Measurements from ENCODE around the gene CCDC32. TPM values are rescaled to one million over a fixed set of nuclear protein-coding genes. Genes with fewer than 3 reads are reported as not detected.

Gene CCDC32
- total RNA-seq, 1 experiment from 2014 or later: 22.2 TPM

GRCh38 chr15:40550341-40551037, 14.4 kb downstream of the CCDC32 start:
- H3K9me2 ChIP-seq (ENCODE audit: insufficient read depth): no peaks in the 10 kb centered on the region
- no peak overlapping the region for H2AFZ ChIP-seq
- no peak overlapping the region for H3K4me3 ChIP-seq
- CTCF ChIA-PET: no interaction called here
- no peaks in the 10 kb centered on the region for H4K20me1 ChIP-seq (ENCODE audit: insufficient read depth)
- POLR2A ChIA-PET (ENCODE audit: unreplicated experiment): interaction anchor here (0.5 kb wide), 1 partner anchor 15 kb away, joined by 4 read pairs; the partner anchor contains the start of gene CCDC32
- H3K27ac ChIP-seq: no peak overlapping the region
- H3K4me2 ChIP-seq: no peak overlapping the region
- TF ChIP-seq EZH2 (IDR thresholded peaks at IDR 0.05; ENCODE audit: low read depth) (no peak), CTCF (conservative IDR thresholded peaks at IDR 0.05) (no peak)
- H3K4me1 ChIP-seq (replicated peaks; ENCODE audit: insufficient read depth): no peaks in the 10 kb centered on the region
- H3K36me3 ChIP-seq (ENCODE audit: low read depth): no peaks in the 10 kb centered on the region
- intact Hi-C loops (cut with micrococcal nuclease; ENCODE audit: unreplicated experiment): no loop called here
- no peaks in the 10 kb centered on the region for H3F3A ChIP-seq (ENCODE audit: insufficient read depth, low read depth)
- no peaks in the 10 kb centered on the region for H3K79me2 ChIP-seq (ENCODE audit: low read depth)
- no peaks in the 10 kb centered on the region for H3K9me3 ChIP-seq (ENCODE audit: insufficient read depth, low read depth)
- no peak for DNase-seq
- no TSS peak for BruUV-seq (replicated peaks)
- H3K27me3 ChIP-seq (ENCODE audit: insufficient read depth, low read depth): no peaks in the 10 kb centered on the region

GRCh38 chr15:40549894-40550293, 14.9 kb downstream of the CCDC32 start:
- Histone ChIP-seq H3K9me3 (ENCODE audit: insufficient read depth, low read depth) (no peaks in the 10 kb centered on the region), H3K9me2 (ENCODE audit: insufficient read depth) (no peaks in the 10 kb centered on the region), H3K36me3 (ENCODE audit: low read depth) (no peaks in the 10 kb centered on the region), H3K27me3 (ENCODE audit: insufficient read depth, low read depth) (no peaks in the 10 kb centered on the region), H3K4me2 (no peak overlapping the region), H3F3A (ENCODE audit: insufficient read depth, low read depth) (no peaks in the 10 kb centered on the region), H3K79me2 (ENCODE audit: low read depth) (no peaks in the 10 kb centered on the region), H3K27ac (no peak overlapping the region), H3K4me3 (no peak overlapping the region), H4K20me1 (ENCODE audit: insufficient read depth) (no peaks in the 10 kb centered on the region), H2AFZ (no peak overlapping the region), H3K4me1 (replicated peaks; ENCODE audit: insufficient read depth) (no peaks in the 10 kb centered on the region)
- intact Hi-C loops (cut with micrococcal nuclease; ENCODE audit: unreplicated experiment): no loop called here
- TF ChIP-seq EZH2 (IDR thresholded peaks at IDR 0.05; ENCODE audit: low read depth) (no peak), CTCF (conservative IDR thresholded peaks at IDR 0.05) (no peak)
- DNase-seq: no peak
- no TSS peak for BruUV-seq (replicated peaks)
- ChIA-PET POLR2A (ENCODE audit: unreplicated experiment) (interaction anchor here (0.5 kb wide), 1 partner anchor 15 kb away, joined by 4 read pairs; the partner anchor contains the start of gene CCDC32), CTCF (no interaction called here)

GRCh38 chr15:40548610-40549009, 16.2 kb downstream of the CCDC32 start:
- DNase-seq: no peak
- Histone ChIP-seq H3K4me1 (replicated peaks; ENCODE audit: insufficient read depth) (no peaks in the 10 kb centered on the region), H2AFZ (no peak overlapping the region), H3K9me2 (ENCODE audit: insufficient read depth) (no peaks in the 10 kb centered on the region), H3K36me3 (ENCODE audit: low read depth) (no peaks in the 10 kb centered on the region), H3K27me3 (ENCODE audit: insufficient read depth, low read depth) (no peaks in the 10 kb centered on the region), H3F3A (ENCODE audit: insufficient read depth, low read depth) (no peaks in the 10 kb centered on the region), H3K4me2 (no peak overlapping the region), H3K79me2 (ENCODE audit: low read depth) (no peaks in the 10 kb centered on the region), H3K27ac (no peak overlapping the region), H3K9me3 (ENCODE audit: insufficient read depth, low read depth) (no peaks in the 10 kb centered on the region), H3K4me3 (no peak overlapping the region), H4K20me1 (ENCODE audit: insufficient read depth) (no peaks in the 10 kb centered on the region)
- BruUV-seq (replicated peaks): no TSS peak
- TF ChIP-seq EZH2 (IDR thresholded peaks at IDR 0.05; ENCODE audit: low read depth) (no peak), CTCF (conservative IDR thresholded peaks at IDR 0.05) (no peak)
- intact Hi-C loops (cut with micrococcal nuclease; ENCODE audit: unreplicated experiment): no loop called here
- POLR2A ChIA-PET (ENCODE audit: unreplicated experiment): no interaction called here
- CTCF ChIA-PET: no interaction called here

Measured in PC-9 (cell line).